ENCODE data around the gene YPEL1.
A peak's percentile ranks its signal among the peaks of the same experiment; 100 is the strongest.
"Not testable (repeated sequence)": the region's sequence is repeated elsewhere in the genome, so short reads cannot be mapped to it uniquely, and the experiment has no call there.

Gene YPEL1

GRCh38 chr22:21721195-21721852 lies 14.3 kb downstream of the YPEL1 start:
- DNase-seq (ENCODE audit: low read depth): not testable (repeated sequence)

DNA sequence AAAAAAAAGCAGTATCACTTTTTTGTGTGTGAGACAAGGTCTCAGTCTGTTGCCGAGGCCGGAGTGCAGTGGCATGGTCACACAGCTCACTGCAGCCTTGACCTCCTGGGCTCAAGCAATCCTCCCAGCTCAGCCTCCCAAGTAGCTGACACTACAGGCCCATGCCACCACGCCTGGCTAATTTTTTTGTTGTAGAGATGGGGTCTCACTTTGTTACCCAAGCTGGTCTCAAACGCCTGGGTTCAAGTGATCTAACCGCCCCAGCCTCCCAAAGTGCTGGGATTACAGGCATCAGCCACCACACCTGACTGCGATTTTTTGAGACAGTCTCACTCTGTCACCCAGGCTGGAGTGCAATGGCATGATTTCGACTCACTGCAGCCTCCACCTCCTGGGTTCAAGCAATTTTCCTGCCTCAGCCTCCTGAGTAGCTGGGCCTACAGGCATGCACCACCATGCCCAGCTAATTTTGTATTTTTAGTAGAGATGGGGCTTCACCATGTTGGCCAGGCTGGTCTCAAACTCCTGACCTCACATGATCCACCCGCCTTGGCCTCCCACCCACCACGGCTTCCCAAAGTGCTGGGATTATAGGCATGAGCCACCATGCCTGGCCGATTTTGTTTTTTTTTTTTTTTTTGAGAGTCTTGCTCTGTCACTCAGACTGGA lies 15.3 kb downstream of the YPEL1 start:
- not testable (repeated sequence) for DNase-seq (ENCODE audit: low read depth)

DNA sequence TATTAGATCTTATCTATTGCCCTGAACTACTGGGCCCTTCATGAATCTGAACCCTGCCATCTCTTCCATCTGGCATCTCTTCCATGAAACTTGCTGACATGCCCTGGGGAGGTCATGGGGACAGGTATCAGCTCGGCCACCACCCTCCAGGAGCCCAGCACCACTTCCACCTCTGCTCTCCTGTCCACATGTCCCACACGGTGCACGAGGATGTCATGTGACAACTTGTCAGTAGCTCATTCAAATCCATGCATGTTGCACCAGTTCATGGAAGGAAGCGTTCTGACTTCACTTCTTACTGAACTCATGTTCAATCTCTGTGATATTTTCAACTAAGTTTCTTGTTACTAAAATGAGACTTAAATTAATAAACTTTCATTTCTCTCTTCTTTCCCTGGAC lies 16.6 kb downstream of the YPEL1 start:
- no peak for DNase-seq (ENCODE audit: low read depth)

DNA sequence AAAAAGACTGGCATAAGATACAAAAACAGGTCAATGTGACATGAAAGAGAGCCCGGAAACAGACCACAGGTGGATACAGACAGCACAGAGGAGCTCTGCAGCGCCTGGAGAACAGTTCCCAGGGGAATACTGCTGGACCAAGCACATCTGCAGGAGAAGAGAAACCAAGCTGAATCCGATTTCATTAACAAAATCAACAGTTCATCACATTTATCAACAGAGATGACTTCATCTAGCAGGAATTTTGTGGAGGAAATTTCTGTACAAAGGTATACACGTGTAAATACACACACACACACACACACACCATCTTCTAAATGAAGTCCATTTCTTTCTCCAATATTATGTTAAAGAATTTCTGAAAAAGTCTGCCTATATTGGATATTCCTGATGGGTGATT lies 17.1 kb downstream of the YPEL1 start:
- no peak for DNase-seq (ENCODE audit: low read depth)

DNA sequence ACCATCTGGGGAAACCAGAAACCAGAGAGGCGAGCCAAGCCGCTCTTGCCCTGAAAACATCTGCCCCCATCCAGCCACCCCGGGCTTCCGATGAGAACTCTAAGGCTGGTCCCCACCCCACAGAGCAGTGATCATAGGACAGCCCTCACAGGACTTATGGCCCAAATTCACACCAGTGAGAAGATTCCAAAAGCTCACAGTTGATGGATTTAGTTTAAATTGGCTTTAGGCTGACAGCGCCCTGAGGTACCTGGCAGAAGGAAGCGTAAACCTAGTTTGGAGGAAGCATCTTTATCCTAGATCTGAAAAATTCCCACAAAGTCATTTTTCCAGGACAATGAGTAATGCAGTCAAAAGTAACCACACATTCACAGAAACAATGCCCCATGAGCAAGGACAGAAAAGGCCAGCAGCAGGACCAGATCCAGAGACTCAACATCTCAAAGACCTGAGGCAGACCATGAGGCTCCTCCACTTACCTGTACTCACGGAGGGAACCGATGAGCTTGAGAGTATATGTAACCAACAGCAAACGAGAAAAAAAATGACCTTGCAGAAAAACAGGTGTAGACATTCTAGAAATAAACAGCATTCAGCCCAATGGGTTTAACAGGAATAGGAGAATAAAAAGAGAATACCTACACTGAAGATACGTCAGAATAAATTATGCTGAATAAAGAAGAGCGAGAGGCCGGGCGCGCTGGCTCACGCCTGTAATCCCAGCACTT lies 19.0 kb downstream of the YPEL1 start:
- DNase-seq (ENCODE audit: low read depth): not testable (repeated sequence)

DNA sequence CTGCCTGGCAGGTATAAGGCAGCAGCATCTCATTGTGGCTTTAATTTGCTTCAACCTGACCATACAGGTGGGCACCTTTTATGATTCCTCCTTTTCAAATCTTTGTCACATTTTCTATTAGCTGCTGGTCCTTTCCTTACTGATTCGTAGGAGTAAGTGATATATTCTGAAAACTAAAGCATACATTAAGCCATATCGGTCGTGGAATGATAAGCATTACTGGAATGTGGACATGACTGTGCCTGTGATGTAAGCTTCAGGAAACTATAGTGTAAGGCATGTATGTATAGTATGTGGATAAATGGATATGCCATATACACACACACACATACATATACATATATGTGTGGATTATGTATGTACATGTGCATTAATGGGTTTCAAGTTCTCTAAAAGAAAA lies 20.8 kb downstream of the YPEL1 start:
- DNase-seq (ENCODE audit: low read depth): no peak

DNA sequence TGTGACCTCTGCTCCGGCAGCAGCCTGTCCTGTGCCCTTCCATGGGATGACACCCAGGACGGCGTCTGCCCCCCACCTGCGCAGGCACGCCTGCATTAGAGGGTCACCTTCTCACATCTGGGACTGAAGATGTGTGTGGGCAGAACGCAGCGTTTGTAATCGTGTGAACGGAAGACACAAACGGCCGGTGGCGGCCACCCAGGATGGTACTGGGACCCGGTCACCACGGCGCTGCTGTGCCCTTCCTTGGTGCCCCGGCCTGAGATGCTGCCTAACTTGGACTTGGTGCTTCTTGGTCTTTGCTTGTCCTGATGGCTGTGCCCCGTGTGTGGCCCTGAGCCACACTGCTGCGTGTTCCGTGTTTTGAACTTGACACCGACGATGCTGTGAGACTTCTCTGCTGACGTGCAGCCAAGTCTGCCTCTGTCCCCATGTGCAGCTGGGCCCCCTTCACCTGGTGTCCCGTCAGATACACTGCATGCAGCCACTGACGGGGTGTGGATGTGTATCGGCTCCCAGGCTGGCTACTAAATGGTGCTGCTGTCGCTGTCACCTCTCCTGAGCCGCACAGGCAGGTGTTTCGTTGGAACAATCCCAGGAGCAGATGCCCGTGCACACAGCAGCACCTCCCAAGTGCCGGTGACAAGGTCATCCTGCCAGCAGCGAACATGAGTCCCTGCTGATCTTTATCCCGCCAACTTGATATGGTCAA lies 21.4 kb downstream of the YPEL1 start:
- no peak for DNase-seq (ENCODE audit: low read depth)

- no peak for DNase-seq (ENCODE audit: low read depth)
Measured at GRCh38 chr22:21713428-21714058, 22.1 kb downstream of the YPEL1 start.

- peak; percentile 57 for DNase-seq (ENCODE audit: low read depth)
Measured at GRCh38 chr22:21712751-21713427, 22.7 kb downstream of the YPEL1 start.

- no peak for DNase-seq (ENCODE audit: low read depth)
Measured at GRCh38 chr22:21711851-21712250, 23.7 kb downstream of the YPEL1 start.

GRCh38 chr22:21710156-21710555 lies 25.4 kb downstream of the YPEL1 start:
- DNase-seq (ENCODE audit: low read depth): no peak

- DNase-seq (ENCODE audit: low read depth): no peak
Measured at GRCh38 chr22:21709688-21710087, 25.9 kb downstream of the YPEL1 start.

GRCh38 chr22:21708960-21709359 lies 26.6 kb downstream of the YPEL1 start:
- no peak for DNase-seq (ENCODE audit: low read depth)

DNA sequence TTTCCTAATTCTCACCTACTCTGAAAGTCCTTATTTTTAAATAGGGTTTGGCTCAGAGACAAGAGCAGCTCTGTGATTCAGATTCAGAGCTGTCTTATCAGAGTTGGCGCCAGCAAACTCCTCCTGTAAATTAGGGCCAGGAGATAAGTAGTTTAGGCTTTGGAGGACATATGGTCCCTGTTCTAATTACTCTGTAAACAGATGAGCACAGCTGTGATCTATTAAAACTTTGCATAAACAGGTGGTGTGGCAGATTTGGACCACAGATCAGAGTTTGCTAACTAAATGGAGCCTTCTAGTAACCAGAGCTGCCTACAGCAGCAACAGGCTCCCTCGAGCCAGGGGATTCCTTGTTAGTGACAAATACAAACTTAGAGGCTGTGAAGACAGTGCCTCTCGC lies 27.9 kb downstream of the YPEL1 start:
- no peak for DNase-seq (ENCODE audit: low read depth)

- no peak for DNase-seq (ENCODE audit: low read depth)
Measured at GRCh38 chr22:21703684-21704316, 31.8 kb downstream of the YPEL1 start.

GRCh38 chr22:21702700-21703683 lies 32.6 kb downstream of the YPEL1 start:
- no peak for DNase-seq (ENCODE audit: low read depth)

DNA sequence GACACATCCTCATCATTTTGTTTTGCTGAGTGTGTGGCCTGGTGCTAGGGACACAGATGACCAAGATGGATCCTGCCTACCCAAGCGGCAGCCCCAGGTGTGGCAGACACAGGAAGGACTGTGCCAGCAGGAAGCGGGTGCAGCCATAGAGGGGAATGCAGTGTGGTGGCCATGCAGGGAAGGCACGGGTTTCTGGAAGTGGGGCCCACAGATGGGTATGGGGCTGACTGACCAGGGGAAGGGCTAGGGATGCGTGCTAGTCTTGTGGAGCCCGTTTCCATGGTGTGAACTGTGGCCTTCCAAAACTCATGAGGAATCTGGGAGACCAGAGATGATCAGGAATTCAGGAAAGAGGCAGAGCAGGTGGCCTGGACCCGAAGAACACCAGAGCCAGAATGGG lies 33.5 kb downstream of the YPEL1 start:
- no peak for DNase-seq (ENCODE audit: low read depth)

DNA sequence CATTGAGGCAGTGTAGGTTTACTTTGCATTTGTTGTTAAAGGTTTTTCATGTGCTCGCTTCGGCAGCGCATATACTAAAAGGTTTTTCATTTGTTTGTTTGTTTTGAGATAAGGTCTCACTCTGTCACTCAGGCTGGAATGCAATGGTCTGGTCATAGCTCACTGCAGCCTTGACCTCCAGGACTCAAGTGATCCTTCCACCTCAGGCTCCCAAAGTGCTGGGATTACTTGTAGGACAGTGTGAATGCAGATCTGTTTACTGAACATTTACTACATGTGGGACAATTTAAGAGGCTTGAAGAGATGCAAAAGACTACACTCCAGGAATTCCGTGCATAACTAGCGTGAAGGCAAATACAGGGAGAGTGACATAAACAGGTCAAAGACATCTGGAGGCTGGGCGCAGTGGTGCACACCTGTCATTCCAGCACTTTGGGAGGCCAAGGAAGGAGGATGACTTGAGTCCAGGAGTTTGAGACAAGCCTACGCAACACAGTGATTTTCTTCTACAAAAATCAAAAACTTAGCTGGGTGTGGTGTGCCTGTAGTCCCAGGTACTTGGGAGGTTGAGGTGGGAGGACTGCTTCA lies 34.1 kb downstream of the YPEL1 start:
- DNase-seq (ENCODE audit: low read depth): no peak

GRCh38 chr22:21700822-21701221 lies 34.8 kb downstream of the YPEL1 start:
- no peak for DNase-seq (ENCODE audit: low read depth)

All from HS-27A (cell line).